Mucosa of gallbladder (tissue), 1 donor: ENCODE measurements around the gene TINAGL1. TPM values are rescaled to one million over a fixed set of nuclear protein-coding genes. Genes with fewer than 3 reads are reported as not detected.

Source experiments
- DNase-seq: peaks from one replicate; pipeline ENCODE4 v3.0.0-alpha.2; 2020; ENCODE audit warnings: low spot score
- total RNA-seq: library from RNA; stranded (reverse); gene quantifications from one replicate; pipeline ENCODE4 v1.2.1, GENCODE V29; 2021
- donor health status: DM: no; HTN: no; CAD: no.

Gene TINAGL1
- total RNA-seq, 1 donor from 2014 or later: 169 TPM

DNA sequence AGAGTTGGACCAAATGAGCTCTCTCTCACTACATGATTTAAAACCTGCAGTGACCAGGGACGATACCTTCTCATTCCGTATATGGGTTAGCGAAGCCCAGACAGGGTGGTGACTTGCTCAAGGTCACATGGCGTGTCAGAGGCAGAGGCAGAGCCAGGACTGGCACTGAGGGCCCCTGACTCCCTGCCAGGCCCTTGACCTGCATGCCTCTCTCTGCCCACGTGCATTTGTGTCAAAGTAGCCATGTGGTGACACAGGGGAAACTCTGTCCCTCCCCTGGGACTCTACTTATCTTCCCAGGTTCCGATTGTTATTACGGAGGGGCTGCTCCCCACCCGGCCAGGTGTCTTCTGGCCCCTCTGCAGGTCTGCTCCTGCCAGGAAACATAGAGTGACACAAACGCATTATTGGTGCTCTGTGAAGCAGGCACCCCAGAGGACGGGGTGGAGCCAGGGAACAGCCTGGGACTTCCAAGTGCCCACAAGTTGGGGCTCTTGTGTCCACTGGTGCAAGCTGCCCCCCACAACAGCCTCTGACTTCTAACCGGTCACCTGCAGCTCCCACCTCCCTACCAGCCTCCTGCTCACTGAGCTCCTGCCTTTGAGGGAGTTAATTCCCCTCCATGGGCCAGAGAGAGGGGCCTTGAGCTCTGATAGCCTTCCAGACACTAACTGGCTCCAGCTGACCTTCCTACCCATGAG is 7.3 kb upstream of the TINAGL1 start:
- no peak for DNase-seq

- DNase-seq: no peak
These were observed 6.6 kb upstream of the TINAGL1 start for GRCh38 chr1:31569596-31570173.

DNA sequence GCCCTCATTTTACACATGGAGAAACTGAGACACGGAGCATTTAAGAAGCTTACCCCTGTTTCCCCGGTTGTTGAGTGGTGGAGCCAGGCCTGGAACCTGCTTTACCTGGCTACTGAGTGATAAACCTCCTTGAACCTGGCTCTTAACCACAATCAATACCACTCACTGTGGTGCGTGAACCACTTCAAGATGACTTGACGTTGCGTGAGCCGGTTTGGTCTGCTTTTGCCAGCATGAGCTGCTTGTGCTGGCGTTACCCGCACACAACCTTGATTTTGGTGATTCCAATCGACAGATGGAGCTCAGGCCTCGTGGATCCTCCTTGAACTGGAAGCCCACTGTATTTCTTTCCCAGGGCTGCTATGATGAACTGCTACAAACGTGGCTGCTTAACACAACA is 6.1 kb upstream of the TINAGL1 start:
- DNase-seq: no peak

- no peak for DNase-seq
These were observed 5.4 kb upstream of the TINAGL1 start for GRCh38 chr1:31570906-31571305.

- DNase-seq: peak; percentile 6
These were observed 4.7 kb upstream of the TINAGL1 start for GRCh38 chr1:31571340-31572295.

- DNase-seq: peak; percentile 9
These were observed 3.8 kb upstream of the TINAGL1 start for GRCh38 chr1:31572323-31573104.

DNA sequence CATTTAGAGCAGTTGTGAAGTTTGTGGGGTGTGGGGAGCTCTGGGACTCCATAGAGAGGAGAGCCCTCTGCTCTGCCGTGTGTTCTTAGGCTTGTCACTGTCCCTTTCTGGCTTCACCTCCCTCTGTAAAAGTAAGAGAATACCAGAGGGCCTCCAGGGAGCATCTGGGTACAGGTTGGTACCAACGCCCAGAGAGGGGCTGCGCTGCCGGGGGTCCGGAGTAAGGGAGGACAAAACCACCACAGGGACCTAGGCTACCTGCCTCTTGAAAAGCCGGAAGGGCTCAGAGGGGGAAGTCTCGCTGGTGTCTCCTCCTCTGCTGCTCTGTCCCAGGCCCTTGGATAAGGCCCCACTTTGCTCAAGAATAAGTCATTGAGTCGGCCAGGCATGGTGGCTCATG is 3.1 kb upstream of the TINAGL1 start:
- peak; percentile 7 for DNase-seq

DNA sequence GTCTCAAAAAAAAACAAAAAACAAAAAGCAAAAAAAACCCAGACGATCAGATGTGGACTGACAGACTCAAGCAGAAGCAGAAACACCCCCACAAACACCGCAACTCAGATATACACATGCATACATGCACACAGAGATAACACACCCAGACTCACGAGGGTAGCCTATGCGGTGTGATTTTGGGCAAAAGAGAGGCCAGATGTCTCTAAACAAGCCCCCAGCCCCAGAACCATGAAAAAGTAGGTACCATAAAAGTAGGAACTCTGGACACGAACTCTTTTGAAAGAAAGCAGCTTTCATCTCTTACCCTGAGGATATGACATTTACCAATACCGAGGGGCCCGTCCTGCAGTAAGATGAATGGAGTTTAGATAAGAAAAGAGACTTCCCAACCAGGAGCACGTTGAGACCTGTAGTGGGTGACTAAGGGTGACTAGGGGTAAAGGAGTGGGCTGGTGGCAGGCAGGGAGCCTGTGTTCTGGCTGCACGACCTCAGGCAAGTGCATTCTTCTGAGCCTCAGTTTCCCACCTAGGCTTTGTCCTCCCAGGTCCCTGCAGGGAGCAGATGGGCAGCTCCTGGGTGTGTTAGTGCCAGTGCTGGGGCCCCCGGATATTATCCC is 1.5 kb upstream of the TINAGL1 start:
- DNase-seq: peak; percentile 8

- DNase-seq: peak; percentile 69
These were observed 760 bp upstream of the TINAGL1 start for GRCh38 chr1:31575369-31576140.

- peak; percentile 10 for DNase-seq
These were observed 584 bp downstream of the TINAGL1 start for GRCh38 chr1:31576743-31577455.

GRCh38 chr1:31577515-31578192 is 1.3 kb downstream of the TINAGL1 start:
- DNase-seq: no peak

- DNase-seq: no peak
These were observed 3.1 kb downstream of the TINAGL1 start for GRCh38 chr1:31579374-31579773.

DNA sequence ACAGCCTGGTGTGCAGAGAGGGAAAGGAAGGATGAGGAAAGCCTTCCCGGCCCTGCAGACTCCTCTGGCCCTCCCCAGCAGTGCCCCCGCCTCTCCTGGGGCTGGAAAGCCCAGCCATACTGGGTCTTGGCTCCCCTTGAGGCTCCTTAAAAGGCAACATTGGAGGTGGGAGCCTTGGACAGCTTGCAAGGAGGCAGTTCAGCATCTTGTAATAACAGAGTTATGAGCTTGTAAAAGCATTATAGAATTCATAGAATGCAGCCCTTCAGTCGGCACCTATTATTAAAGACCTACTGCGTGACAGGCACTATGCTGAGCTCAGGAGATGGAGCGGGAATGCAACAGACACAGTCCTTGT is 4.2 kb downstream of the TINAGL1 start:
- no peak for DNase-seq

- no peak for DNase-seq
These were observed 4.7 kb downstream of the TINAGL1 start for GRCh38 chr1:31580891-31581603.

DNA sequence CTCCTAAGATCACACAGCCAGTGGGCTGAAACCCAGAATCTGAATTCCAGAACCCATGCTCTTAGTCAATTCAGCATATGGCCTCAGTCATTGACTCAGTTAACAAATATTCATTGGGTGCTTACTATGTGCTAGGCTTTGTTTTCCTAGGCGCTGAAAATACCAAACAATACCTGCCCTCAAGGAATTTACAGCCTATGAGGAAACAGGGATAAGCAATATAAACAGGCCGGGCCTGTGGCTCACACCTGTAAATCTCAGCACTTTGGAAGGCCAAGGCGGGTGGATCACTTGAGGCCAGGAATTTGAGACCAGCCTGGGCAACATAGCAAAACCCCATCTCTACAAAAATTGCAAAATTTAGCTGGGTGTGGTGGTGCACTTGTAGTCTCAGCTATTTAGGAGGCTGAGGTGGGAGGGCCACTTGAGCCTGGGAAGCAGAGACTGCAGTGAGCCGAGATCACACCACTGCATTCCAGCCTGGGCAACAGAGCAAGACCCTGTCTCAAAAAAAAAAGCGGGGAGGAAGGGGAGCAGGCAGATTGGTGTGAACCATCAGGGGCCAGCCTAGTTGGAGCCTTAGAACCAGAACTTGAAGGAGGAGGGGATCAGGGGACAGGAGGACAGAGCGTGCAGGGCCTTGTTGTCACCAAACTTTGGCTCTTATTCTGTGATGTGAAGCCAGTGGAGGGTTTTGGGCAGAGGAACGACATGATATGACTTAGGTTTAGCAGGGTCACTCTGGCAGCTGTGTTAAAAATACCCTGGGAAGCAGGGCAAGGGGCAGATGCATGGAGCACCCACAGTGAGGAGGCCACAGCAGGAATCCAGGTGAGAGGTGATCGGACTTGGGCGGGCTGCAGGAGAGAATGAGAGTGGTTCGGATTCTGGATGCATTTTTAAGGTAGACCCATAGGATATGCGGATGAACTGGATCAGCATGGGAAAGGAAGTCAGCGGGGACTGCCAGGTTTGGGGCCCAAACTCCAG is 5.8 kb downstream of the TINAGL1 start:
- no peak for DNase-seq

DNA sequence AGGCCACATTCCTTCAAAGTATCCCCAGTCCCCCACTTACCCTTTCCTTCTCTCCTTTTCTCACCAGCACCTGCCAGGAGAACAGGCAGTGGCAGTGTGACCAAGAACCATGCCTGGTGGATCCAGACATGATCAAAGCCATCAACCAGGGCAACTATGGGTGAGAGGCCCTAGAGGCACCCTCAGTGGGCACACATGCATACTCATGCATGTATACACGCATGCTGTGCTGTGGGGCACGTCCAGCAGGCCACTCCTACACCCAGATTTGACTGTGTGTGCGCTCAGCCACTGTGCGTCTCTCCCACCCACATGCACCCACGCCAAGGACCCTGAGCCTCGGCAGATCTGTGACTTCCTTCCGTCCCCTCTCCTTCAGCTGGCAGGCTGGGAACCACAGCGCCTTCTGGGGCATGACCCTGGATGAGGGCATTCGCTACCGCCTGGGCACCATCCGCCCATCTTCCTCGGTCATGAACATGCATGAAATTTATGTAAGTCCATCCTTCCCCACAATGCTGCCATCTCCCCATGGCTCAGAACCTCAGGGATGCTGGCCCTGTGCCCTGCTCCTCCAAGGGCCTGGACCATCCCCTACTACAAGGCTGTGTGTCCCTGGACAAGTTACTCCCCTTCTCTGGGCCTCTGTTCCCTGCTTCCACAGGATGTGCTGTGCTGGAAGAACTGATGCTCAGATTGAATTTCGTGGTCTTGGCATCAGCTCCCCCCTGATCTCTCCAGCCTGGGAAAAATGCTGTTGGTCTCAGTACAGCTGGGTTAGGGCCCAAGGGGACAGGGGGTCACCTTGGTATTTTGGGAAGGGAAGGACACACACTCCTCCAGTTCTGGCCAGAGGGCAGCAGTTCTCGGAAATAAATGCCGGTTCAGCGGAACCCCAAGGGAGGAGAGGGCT is 7.0 kb downstream of the TINAGL1 start:
- no peak for DNase-seq
